ENCODE data around the gene ZFHX3. TPM values are rescaled to one million over a fixed set of nuclear protein-coding genes. Genes with fewer than 3 reads are reported as not detected.

Gene ZFHX3
- total and polyA plus RNA-seq, 2 of the 8 experiments (the other 6 are each of a cell fraction or from before 2014, with no cell fraction given) = 0.08 to 0.99 TPM

DNA sequence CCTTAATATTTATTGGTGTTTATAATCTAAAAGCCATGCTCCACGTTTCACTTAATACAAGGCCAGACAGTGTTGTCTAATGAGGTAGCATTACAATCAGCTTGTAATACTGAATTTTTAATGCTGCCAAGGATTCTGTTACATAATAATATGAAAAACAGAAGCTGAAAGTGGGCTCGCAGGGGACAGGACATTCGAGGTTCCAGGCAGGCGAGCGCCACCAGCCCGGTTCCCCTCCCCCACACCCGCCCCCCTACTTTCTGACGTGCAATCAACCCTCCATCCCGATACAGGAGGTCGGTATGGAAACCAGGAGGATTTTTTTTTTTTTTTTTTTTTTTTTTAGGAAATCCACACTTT is 6.2 kb upstream of the ZFHX3 start (continued):
- TF ChIP-seq, protein P1, sequence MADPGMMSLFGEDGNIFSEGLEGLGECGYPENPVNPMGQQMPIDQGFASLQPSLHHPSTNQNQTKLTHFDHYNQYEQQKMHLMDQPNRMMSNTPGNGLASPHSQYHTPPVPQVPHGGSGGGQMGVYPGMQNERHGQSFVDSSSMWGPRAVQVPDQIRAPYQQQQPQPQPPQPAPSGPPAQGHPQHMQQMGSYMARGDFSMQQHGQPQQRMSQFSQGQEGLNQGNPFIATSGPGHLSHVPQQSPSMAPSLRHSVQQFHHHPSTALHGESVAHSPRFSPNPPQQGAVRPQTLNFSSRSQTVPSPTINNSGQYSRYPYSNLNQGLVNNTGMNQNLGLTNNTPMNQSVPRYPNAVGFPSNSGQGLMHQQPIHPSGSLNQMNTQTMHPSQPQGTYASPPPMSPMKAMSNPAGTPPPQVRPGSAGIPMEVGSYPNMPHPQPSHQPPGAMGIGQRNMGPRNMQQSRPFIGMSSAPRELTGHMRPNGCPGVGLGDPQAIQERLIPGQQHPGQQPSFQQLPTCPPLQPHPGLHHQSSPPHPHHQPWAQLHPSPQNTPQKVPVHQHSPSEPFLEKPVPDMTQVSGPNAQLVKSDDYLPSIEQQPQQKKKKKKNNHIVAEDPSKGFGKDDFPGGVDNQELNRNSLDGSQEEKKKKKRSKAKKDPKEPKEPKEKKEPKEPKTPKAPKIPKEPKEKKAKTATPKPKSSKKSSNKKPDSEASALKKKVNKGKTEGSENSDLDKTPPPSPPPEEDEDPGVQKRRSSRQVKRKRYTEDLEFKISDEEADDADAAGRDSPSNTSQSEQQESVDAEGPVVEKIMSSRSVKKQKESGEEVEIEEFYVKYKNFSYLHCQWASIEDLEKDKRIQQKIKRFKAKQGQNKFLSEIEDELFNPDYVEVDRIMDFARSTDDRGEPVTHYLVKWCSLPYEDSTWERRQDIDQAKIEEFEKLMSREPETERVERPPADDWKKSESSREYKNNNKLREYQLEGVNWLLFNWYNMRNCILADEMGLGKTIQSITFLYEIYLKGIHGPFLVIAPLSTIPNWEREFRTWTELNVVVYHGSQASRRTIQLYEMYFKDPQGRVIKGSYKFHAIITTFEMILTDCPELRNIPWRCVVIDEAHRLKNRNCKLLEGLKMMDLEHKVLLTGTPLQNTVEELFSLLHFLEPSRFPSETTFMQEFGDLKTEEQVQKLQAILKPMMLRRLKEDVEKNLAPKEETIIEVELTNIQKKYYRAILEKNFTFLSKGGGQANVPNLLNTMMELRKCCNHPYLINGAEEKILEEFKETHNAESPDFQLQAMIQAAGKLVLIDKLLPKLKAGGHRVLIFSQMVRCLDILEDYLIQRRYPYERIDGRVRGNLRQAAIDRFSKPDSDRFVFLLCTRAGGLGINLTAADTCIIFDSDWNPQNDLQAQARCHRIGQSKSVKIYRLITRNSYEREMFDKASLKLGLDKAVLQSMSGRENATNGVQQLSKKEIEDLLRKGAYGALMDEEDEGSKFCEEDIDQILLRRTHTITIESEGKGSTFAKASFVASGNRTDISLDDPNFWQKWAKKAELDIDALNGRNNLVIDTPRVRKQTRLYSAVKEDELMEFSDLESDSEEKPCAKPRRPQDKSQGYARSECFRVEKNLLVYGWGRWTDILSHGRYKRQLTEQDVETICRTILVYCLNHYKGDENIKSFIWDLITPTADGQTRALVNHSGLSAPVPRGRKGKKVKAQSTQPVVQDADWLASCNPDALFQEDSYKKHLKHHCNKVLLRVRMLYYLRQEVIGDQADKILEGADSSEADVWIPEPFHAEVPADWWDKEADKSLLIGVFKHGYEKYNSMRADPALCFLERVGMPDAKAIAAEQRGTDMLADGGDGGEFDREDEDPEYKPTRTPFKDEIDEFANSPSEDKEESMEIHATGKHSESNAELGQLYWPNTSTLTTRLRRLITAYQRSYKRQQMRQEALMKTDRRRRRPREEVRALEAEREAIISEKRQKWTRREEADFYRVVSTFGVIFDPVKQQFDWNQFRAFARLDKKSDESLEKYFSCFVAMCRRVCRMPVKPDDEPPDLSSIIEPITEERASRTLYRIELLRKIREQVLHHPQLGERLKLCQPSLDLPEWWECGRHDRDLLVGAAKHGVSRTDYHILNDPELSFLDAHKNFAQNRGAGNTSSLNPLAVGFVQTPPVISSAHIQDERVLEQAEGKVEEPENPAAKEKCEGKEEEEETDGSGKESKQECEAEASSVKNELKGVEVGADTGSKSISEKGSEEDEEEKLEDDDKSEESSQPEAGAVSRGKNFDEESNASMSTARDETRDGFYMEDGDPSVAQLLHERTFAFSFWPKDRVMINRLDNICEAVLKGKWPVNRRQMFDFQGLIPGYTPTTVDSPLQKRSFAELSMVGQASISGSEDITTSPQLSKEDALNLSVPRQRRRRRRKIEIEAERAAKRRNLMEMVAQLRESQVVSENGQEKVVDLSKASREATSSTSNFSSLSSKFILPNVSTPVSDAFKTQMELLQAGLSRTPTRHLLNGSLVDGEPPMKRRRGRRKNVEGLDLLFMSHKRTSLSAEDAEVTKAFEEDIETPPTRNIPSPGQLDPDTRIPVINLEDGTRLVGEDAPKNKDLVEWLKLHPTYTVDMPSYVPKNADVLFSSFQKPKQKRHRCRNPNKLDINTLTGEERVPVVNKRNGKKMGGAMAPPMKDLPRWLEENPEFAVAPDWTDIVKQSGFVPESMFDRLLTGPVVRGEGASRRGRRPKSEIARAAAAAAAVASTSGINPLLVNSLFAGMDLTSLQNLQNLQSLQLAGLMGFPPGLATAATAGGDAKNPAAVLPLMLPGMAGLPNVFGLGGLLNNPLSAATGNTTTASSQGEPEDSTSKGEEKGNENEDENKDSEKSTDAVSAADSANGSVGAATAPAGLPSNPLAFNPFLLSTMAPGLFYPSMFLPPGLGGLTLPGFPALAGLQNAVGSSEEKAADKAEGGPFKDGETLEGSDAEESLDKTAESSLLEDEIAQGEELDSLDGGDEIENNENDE (IDR thresholded peaks at IDR 0.05; ENCODE audit: insufficient replicate concordance, low read length) = no peak
- no peak for TF ChIP-seq SP1 (IDR thresholded peaks at IDR 0.05; ENCODE audit: low read depth, low read length)
- no peak for TF ChIP-seq PHF8 (conservative IDR thresholded peaks at IDR 0.05; ENCODE audit: low read depth, low read length)
- no peak for TF ChIP-seq RBBP5 (IDR thresholded peaks at IDR 0.05; ENCODE audit: borderline replicate concordance, low read depth, low read length)
- no peak for TF ChIP-seq EZH2 (IDR thresholded peaks at IDR 0.05; ENCODE audit: low read depth, low read length, severe bottlenecking)
